Measurements from ENCODE around the gene LMOD1.

The LMOD1 gene

DNA sequence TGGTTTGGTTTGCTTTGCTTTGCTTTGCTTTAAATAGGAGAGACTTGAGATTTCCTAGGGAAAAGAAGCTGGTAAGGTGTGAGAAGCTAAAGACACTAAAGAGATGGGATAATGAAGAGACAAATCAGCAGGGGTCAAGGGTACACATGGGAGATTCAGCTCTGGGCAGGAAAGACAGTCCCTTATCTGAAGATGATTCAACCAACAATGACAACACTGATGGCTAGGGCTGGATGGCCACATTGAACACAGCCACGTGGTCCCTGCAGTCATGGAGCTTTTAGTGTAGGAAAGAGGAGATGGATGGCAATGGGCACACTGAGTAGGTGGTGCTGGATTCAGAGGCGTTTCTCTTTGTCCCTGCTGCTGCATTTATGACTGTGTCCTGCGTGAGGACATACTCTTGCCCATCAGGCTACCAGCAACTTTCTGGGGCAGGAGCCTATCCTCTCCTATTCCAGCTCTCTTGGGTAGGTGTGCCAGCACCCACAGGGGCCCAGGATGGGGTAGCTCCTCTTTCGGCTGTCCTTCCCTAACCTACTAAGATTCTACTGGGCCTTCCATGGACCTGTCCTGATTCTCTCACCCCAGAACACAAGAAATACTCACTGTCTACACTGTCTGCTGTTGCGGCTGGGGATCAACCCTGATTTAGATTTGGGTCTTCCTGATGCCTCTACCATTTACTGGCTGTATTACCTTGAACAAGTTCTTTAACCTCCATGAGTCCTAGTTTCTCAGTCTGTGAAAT is 59.1 kb downstream of the LMOD1 start:
- H3K9ac ChIP-seq (ENCODE audit: low read depth, low read length) = no peak overlapping the region
- H3K4me1 ChIP-seq (ENCODE audit: insufficient read depth, low read length) = peaks cover 23% of the 10 kb centered on the region
- no peaks in the 10 kb centered on the region for H3K36me3 ChIP-seq (ENCODE audit: insufficient read depth, low read length)
- no peaks in the 10 kb centered on the region for H3K9me3 ChIP-seq (ENCODE audit: control insufficient read depth, insufficient read depth, low read length)

DNA sequence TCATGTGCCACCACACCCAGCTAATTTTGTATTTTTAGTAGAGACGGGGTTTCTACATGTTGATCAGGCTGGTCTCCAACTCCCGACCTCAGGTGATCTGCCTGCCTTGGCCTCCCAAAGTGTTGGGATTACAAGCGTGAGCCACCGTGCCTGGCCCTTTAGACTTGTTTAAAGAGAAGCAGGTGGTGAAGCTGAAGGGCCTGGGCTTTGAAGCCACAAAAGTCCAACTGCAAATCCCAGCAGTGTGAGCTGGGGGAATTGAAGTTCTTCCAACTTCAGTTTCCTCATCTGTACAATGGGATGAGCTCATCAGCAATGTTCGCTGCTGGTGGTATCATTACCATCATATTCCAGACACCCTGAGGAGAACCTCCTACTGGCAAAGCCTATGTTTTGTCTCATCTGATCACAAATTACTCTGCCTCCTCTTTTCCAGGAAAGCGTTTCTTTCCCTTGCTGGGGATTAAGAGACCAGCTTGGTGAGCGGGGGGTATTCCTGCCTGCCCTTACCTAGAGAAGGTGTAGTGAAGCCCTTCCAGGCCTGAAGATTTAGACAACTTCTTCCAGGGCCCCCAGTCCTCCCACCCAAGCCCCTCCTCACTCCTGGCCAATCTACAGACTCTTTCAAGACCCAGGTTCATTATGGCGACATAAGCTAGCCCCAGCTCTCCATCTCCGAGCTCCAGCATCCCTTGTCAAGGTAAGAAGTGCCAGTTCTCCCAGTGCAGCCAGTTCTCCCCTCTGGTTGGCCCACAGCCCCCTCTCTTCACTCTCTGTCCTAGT is 60.1 kb downstream of the LMOD1 start:
- Histone ChIP-seq H3K36me3 (ENCODE audit: insufficient read depth, low read length) (no peaks in the 10 kb centered on the region), H3K9me3 (ENCODE audit: control insufficient read depth, insufficient read depth, low read length) (no peaks in the 10 kb centered on the region), H3K9ac (ENCODE audit: low read depth, low read length) (no peak overlapping the region), H3K4me1 (ENCODE audit: insufficient read depth, low read length) (peaks cover 26% of the 10 kb centered on the region)

DNA sequence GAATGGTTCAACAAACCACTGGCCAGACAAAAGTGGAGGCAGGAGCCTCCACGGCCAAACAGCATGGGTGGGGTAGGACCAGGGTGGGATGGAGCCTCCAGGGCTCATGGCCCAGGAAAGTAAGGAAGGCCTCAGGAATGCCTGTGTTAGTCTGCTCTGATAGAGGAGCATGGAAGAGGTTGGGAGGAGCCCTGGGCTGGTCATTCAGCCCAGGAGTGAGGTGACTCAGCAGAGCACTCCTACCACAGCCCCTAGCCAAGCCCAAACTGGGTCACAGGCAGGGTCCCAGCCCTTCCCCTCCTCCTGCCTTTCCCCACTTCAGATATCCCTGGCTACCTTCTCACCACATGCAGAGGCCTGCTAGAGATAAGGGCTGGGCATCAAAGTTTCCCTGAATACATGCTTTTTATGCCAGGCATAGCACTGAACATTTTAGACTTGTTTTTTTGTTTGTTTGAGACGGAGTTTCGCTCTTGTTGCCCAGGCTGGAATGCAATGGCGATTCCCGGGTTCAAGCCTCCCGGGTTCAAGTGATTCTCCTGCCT is 60.7 kb downstream of the LMOD1 start:
- Histone ChIP-seq H3K9me3 (ENCODE audit: control insufficient read depth, insufficient read depth, low read length) (no peaks in the 10 kb centered on the region), H3K36me3 (ENCODE audit: insufficient read depth, low read length) (no peaks in the 10 kb centered on the region), H3K4me1 (ENCODE audit: insufficient read depth, low read length) (peaks cover 29% of the 10 kb centered on the region), H3K9ac (ENCODE audit: low read depth, low read length) (no peak overlapping the region)

DNA sequence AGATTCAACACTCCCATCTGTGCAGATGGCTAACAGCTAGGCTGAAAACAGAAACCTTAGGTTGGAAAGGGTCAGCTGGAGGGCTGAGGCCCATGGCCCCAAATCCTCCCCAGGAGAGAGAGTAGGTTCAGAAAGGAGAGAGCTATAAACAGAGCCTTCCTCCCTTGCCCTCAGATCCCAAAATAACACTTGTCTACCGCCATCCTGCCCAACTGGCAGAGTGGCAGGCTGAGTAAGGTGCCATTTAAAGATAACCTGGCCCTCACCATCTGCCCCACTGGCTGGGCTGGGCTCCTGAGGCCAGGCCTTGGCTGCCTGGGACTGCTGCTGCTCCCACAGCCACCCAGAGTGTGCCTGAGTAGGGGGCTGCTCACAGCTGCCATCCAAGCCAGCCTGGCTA is 61.9 kb downstream of the LMOD1 start:
- H3K9me3 ChIP-seq (ENCODE audit: control insufficient read depth, insufficient read depth, low read length) = no peaks in the 10 kb centered on the region
- H3K4me1 ChIP-seq (ENCODE audit: insufficient read depth, low read length) = peaks cover 29% of the 10 kb centered on the region
- H3K9ac ChIP-seq (ENCODE audit: low read depth, low read length) = no peak overlapping the region
- no peaks in the 10 kb centered on the region for H3K36me3 ChIP-seq (ENCODE audit: insufficient read depth, low read length)

DNA sequence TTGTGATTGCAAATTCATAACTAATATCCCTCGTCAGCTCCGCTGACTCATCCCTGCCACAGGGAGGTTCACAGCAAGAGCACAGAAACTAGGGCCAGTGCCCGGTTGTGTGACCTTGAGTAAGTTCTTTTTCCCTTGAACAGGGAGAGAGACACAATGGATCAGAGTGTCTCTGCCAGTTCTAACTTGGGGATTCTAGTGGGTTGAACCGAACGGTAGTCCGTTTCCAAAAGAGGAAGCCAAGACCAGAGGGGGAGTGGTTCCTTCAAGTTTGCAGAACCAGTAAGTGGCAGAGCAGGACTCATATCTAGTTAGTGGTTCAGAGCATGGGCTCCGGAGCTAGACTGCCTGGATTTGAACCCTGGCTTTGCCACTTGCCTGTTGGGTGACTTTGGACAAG is 62.6 kb downstream of the LMOD1 start:
- Histone ChIP-seq H3K36me3 (ENCODE audit: insufficient read depth, low read length) (no peaks in the 10 kb centered on the region), H3K9me3 (ENCODE audit: control insufficient read depth, insufficient read depth, low read length) (no peaks in the 10 kb centered on the region), H3K4me1 (ENCODE audit: insufficient read depth, low read length) (peaks cover 29% of the 10 kb centered on the region), H3K9ac (ENCODE audit: low read depth, low read length) (no peak overlapping the region)

DNA sequence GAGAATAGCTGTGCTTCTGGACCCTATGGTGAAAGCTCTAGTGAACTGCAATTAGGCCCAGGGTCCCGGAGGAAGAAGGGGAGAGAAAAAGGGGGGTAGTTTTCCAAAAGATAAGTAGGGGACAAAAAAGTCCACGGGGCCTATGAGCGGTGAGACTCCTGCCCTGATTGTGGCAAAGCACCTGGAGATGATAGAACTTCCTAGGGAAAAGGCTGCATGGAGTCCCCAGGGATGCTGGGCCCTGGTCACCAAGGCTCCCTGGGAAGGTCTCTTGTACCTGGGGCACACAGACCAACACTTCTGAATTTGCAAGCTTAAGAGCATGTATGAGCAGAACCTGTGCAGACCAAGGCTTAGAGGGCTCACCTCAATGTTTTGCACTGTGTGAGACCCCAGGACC is 63.1 kb downstream of the LMOD1 start:
- no peaks in the 10 kb centered on the region for H3K9me3 ChIP-seq (ENCODE audit: control insufficient read depth, insufficient read depth, low read length)
- no peak overlapping the region for H3K9ac ChIP-seq (ENCODE audit: low read depth, low read length)
- peaks cover 29% of the 10 kb centered on the region for H3K4me1 ChIP-seq (ENCODE audit: insufficient read depth, low read length)
- H3K36me3 ChIP-seq (ENCODE audit: insufficient read depth, low read length) = no peaks in the 10 kb centered on the region; the same call in 1 of the 2 replicates

DNA sequence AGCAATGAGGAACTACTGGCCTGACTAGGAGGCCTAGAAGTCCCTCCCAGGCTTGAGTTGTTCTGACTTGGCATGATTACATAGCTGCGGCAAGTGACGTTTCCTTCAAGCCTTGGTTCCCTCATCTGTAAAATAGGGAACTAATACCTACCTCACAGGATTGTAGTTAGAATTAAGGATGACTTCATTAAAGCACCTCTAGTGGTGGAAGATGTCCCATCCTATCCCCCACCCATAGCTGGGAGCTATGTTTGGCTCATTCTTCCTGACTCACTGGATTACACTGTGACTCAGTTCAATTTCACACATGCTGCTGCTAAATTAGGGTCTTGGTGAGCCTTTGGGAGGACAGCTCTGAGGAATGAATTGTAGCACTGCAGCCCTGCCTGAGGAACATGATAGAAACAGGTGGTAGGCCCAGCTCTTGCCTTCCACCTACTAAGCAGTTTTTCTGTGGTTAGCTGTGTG is 63.6 kb downstream of the LMOD1 start:
- H3K4me1 ChIP-seq (ENCODE audit: insufficient read depth, low read length) = peaks cover 29% of the 10 kb centered on the region
- H3K9me3 ChIP-seq (ENCODE audit: control insufficient read depth, insufficient read depth, low read length) = no peaks in the 10 kb centered on the region
- no peaks in the 10 kb centered on the region; the same call in 1 of the 2 replicates for H3K36me3 ChIP-seq (ENCODE audit: insufficient read depth, low read length)
- H3K9ac ChIP-seq (ENCODE audit: low read depth, low read length) = no peak overlapping the region

DNA sequence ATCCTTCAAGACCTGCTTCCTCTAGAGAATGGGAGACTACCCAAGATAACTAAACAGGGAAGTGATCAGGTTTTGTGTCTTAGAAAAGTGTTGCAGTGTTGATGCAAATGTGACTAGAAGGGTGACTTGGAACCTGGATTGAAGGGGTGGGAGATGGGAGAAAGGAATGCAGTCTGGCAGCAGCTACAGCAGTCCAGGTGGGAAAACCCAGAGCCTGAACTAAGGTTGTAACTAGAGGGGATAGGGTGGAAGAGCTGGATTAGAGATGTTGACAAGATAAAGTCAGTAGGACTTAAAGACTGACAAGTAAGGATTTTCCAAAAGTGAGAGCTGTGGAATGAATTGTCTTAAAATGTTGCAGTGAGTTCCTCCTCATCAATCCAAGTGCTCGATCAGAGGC is 64.7 kb downstream of the LMOD1 start:
- Histone ChIP-seq H3K9me3 (ENCODE audit: control insufficient read depth, insufficient read depth, low read length) (no peaks in the 10 kb centered on the region), H3K9ac (ENCODE audit: low read depth, low read length) (no peak overlapping the region), H3K4me1 (ENCODE audit: insufficient read depth, low read length) (peaks cover 29% of the 10 kb centered on the region), H3K36me3 (ENCODE audit: insufficient read depth, low read length) (no peaks in the 10 kb centered on the region; the same call in 1 of the 2 replicates)

DNA sequence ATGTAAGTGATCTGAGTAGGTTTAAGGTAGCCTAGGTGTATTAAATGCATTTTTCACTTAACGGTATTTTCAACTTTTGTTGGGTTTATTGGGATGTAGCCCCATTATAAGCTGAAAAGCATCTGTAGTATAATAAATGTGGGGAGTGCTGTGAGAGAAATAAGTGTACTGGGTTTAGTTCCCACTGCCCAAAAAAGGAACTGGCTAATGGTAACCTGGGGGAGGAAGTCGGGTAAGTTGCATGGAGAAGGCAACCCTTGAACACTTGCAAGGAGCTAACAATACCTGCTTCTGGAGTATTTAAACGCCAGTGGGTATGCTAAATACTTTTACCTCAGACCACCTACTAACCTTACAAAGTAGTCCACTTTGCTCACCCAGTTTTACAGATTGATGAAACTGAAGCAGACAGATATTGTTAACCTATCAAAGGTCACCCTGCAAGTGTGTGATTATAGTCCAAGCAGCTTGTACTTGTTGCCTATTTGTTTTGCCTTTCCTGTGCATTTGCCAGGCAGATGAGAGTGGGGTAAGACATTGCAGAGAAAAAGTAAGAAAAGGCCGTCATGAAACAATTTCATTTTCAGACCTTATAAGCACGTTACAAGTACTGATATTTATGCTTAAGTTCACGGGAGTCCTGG is 65.3 kb downstream of the LMOD1 start:
- H3K9me3 ChIP-seq (ENCODE audit: control insufficient read depth, insufficient read depth, low read length) = no peaks in the 10 kb centered on the region
- peaks cover 29% of the 10 kb centered on the region for H3K4me1 ChIP-seq (ENCODE audit: insufficient read depth, low read length)
- H3K9ac ChIP-seq (ENCODE audit: low read depth, low read length) = no peak overlapping the region
- H3K36me3 ChIP-seq (ENCODE audit: insufficient read depth, low read length) = no peaks in the 10 kb centered on the region; the same call in 1 of the 2 replicates

DNA sequence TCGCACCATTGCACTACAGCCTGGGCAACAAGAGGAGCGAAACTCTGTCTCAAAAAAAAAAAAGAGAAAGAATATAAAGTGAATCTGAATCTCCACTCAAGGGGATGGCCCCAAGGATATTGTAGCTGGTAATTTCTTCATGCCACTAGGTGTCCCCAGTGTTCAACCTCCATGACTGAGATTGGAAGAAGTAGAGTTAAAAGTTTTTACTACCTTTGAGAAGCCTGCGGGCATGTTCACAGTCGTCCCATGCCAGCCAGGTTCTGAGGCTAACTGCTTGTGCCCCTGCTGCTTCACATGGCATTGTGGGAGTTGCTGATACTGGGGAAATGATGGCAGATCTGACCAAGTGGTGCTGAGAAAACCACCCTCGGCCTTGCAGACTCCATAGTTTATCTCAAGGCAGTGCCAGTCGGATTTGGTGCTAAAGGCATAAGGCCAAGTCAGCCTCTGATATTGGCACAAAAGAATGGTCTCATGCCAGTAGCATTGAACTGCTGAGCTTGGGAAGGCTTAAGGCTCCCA is 68.4 kb downstream of the LMOD1 start:
- no peaks in the 10 kb centered on the region for H3K9me3 ChIP-seq (ENCODE audit: control insufficient read depth, insufficient read depth, low read length)
- H3K36me3 ChIP-seq (ENCODE audit: insufficient read depth, low read length) = peaks cover 3% of the 10 kb centered on the region; the same call in 1 of the 2 replicates
- H3K4me1 ChIP-seq (ENCODE audit: insufficient read depth, low read length) = peaks cover 10% of the 10 kb centered on the region
- no peak overlapping the region for H3K9ac ChIP-seq (ENCODE audit: low read depth, low read length)

DNA sequence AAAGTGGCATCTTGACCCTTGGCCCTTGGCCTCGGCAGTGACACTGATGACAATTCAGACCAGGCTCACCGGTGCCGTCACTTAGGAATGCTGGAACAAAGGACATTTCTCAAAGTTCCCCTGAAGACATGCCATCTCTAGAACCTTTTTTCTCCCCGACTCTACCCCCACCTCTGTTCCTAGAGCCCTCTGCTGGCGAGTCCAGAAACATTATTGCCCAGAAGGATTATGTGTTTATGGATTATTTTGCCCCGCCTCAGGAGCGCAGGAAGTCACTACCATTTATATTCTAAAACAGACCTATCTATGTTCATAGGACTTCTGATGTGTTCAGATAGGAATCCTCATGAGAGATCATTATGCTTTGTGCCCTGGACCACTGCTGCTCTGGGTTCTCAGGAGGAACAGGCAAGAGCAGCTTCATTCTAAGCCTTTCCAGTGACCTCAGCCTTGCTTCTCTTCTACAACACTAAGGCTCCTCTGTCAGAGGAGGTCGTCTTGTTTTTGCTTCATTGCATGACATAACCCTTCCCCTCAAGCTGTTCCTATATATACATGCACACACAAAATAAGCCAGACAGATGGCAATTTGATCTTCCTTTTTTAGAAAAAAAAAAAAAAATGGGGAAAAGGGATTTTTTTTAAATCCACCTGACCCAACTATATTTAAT is 70.1 kb downstream of the LMOD1 start:
- H3K4me1 ChIP-seq (ENCODE audit: insufficient read depth, low read length) = 0 out of 2 replicates have a peak, but pooled peaks cover 2% of the 10 kb centered on the region
- H3K36me3 ChIP-seq (ENCODE audit: insufficient read depth, low read length) = peaks cover 3% of the 10 kb centered on the region
- H3K9me3 ChIP-seq (ENCODE audit: control insufficient read depth, insufficient read depth, low read length) = no peaks in the 10 kb centered on the region
- no peak overlapping the region for H3K9ac ChIP-seq (ENCODE audit: low read depth, low read length)

DNA sequence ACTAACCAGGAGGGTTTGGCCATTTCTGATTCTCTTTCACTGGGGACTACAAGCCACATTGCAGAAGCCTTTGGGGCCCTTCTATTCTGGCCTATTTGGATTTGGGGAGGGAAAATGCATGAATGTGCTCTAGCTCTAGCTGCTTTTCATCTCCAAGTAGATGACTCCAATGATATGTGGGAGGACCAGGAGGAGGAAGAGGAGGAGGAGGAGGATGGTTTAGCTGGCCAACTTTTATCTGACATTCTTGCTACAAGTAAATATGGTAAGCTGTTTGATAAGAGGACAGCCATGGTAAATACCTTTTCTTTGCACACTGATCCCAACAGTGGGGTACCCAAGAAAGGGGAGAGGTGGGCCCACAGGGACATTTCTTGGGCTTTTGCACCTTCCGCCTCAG is 71.7 kb downstream of the LMOD1 start:
- Histone ChIP-seq H3K9ac (ENCODE audit: low read depth, low read length) (no peak overlapping the region), H3K9me3 (ENCODE audit: control insufficient read depth, insufficient read depth, low read length) (no peaks in the 10 kb centered on the region)

DNA sequence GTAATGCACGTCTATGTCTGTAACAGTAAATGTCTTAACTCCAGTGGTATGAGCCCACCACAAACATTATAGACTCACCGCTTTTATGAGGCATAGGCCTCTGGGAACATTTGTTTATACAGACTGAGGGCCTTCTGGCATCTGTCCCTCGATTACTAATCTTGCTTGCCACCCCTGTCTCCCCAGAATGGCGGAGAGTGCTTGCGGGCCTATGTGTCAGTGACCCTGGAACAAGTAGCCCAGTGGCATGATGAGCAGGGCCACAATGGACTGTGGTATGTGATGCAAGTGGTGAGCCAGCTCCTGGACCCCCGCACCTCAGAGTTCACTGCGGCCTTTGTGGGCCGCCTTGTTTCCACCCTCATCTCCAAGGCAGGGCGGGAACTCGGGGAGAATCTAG is 76.0 kb downstream of the LMOD1 start:
- Histone ChIP-seq H3K9ac (ENCODE audit: low read depth, low read length) (no peak overlapping the region), H3K36me3 (ENCODE audit: insufficient read depth, low read length) (peaks cover 36% of the 10 kb centered on the region), H3K9me3 (ENCODE audit: control insufficient read depth, insufficient read depth, low read length) (no peaks in the 10 kb centered on the region), H3K4me1 (ENCODE audit: insufficient read depth, low read length) (no peaks in the 10 kb centered on the region)

More for the DNA sequence above, 71.7 kb downstream of the LMOD1 start:
- Histone ChIP-seq H3K36me3 (ENCODE audit: insufficient read depth, low read length) (peaks cover 18% of the 10 kb centered on the region), H3K4me1 (ENCODE audit: insufficient read depth, low read length) (no peaks in the 10 kb centered on the region)

DNA sequence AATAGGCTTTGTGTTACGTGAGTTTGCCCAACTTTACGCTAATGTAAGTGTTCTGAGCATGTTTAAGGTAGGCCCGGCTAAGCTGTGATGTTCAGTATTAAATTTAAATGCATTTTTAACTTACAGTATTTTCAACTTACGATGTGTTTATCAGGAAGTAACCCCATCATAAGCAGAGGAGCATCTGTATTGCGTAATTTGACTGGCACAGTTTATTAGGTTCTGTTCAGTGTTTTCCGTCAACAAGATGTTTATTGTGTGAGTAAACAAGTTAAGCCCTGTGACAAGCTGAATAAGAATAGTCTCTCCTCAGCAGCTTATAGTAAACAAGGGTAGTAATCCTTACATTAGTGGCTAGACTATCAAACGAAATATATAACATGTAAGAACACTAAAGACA is 84.9 kb downstream of the LMOD1 start:
- Histone ChIP-seq H3K36me3 (ENCODE audit: insufficient read depth, low read length) (peaks cover 25% of the 10 kb centered on the region), H3K9ac (ENCODE audit: low read depth, low read length) (no peak overlapping the region), H3K4me1 (ENCODE audit: insufficient read depth, low read length) (no peaks in the 10 kb centered on the region), H3K9me3 (ENCODE audit: control insufficient read depth, insufficient read depth, low read length) (no peaks in the 10 kb centered on the region)
